Ovary (tissue), 9 donors: ENCODE measurements around the gene CD300A. TPM values are rescaled to one million over a fixed set of nuclear protein-coding genes. Genes with fewer than 3 reads are reported as not detected.

Experiments used
- DNase-seq, 5 donors: peaks; one replicate each; pipeline ENCODE4 v3.0.0-alpha.2; 2019 to 2020
- H3K27ac ChIP-seq, 2 donors: fragments of 200-600 bp; one replicate each; pipeline versions ENCODE4 v1.5.1 to v1.8.0; 2019 to 2022
- H3K27me3 ChIP-seq: fragments of 200-600 bp; one replicate; pipeline ENCODE4 v1.8.0; 2022
- H3K36me3 ChIP-seq: fragments of 200-600 bp; sonication (generic); one replicate; pipeline ENCODE4 v1.5.1; 2019
- H3K4me1 ChIP-seq: one replicate; pipeline ENCODE4 v1.8.1; 2013; ENCODE audit warnings: mild to moderate bottlenecking, moderate library complexity; ENCODE audit not compliant: insufficient read depth
- H3K4me3 ChIP-seq: fragments of 200-600 bp; sonication (generic); one replicate; pipeline ENCODE4 v1.5.1; 2017
- H3K9me3 ChIP-seq, 2 donors: fragments of 200-600 bp in 1 of 2; sonication (generic) in 1 of 2; one replicate each; pipeline versions ENCODE4 v1.5.1 to v1.8.1; 2013 to 2019; ENCODE audit warnings: mild to moderate bottlenecking in 1 of 2, moderate library complexity in 1 of 2
- EP300 ChIP-seq: sonication (generic); formaldehyde crosslinking; IDR thresholded peaks from one replicate; pipeline ENCODE4 v1.6.1; 2017; ENCODE audit warnings: antibody characterized with exemption
- POLR2A ChIP-seq: fragments of 450-650 bp; IDR thresholded peaks from one replicate; pipeline ENCODE4 v1.6.1; 2017; ENCODE audit warnings: antibody characterized with exemption, mild to moderate bottlenecking, moderate library complexity
- WGBS, 3 donors: extraction: QIAGEN DNeasy Blood & Tissue Kit in 1 of 3; methylation state at CpG; one replicate each; pipeline versions ENCODE4 v1.1.5 to v1.1.7; 2013 to 2017; 5-methylcytosine and 5-hydroxymethylcytosine counted together
- intact Hi-C, 4 donors: fragments of 100-400 bp; cut with DNase I; formaldehyde crosslinking; loops; one replicate each; pipeline versions ENCODE4 v1.11.0 to v1.15.1; 2022 to 2023
- polyA plus RNA-seq, 2 donors: library from polyadenylated mRNA; stranded (reverse); fragments of 200-250 nt in 1 of 2; fragments of 350-450 nt in 1 of 2; fragmentation: Illumina TruSeq in 1 of 2; extraction: RNeasy Lipid Tissue Mini Kit (QIAGEN cat#74804) in 1 of 2; gene quantifications; one replicate each; pipeline ENCODE4 v1.2.3, GENCODE V29; 2013 to 2014
- total RNA-seq, 7 donors: library from RNA; depleted of rRNA in 2 of 7; stranded (reverse); fragments of >200 nt in 2 of 7; fragmentation: NEBNext Ultra II Directional in 3 of 7; extraction: Animal tissue kit (Norgen Biotek cat#: 25700) in 3 of 7; gene quantifications; one replicate each; pipeline versions ENCODE4 v1.1.0 to v1.2.4, GENCODE V29; 2016 to 2023
- TF ChIP-seq, protein P1 (sequence below), 3 donors: fragments of 450-650 bp in 2 of 3; fragments of 200-600 bp in 1 of 3; IDR thresholded peaks; one replicate each; pipeline versions ENCODE4 v1.5.1 to v1.8.0; 2016 to 2022; ENCODE audit warnings: antibody characterized with exemption in 3 of 3, mild to moderate bottlenecking in 1 of 3
- donor health status: DM: no; HTN: no; CAD: no; lungs with moderate emphysema.
- donor health status: DM: no; HTN: no; CAD: no.
- donor health status: Bipolar disorder and iron deficiency.
- donor health status: DM: yes; HTN: yes; CAD: no.
- donor health status: DM: no; HTN: no; CAD: no.
- donor health status: DM: yes; HTN: yes; CAD: no.

Gene CD300A
- total and polyA plus RNA-seq, 9 donors: 1.4 to 5.5 (median 2.1) TPM

DNA sequence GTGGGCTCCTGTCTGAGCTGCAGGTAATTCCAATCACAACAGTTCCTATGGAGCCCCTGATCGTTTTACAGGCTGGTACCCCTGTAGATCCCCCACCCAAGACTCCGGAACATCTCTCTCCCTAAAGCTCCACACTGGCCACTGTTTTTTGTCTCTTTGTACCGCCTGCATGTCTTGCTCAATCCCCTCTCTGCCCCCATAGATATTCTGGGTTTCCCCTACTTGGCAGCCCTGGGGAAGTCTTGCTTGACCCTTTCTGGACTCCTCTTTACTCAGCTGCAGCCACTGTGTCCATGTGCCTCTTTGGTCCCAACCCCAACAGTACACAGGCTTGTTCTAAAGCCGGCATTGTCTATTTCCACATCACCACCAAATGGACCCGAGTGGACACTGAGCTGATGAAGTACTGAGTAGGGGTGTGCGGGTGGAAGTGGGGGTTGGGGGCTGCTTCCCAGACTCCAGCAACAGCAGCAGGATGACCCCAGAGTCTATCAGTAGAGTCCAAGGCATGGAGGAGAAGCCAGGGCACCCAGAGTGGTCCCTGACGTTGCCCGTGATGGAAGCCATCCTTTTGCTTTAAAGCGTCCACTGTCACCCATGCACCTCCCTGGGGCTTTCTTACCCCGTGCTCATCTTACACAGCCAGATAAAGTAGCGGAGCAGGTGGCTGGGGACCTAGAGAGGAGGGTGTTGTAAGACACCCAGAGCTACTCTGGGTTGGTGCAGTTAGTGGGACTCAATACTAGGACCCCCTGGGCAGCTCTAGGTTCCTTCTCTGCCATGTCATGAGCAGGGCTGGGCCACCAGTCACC lies 58.4 kb downstream of the CD300A start:
- intact Hi-C loops: no loop called here
- peak in 1 of 5 donors; percentile 3 for DNase-seq
- H3K27ac ChIP-seq: no peak overlapping the region
- H3K27me3 ChIP-seq: no peaks in the 10 kb centered on the region
- no peaks in the 10 kb centered on the region for H3K9me3 ChIP-seq
- no peaks in the 10 kb centered on the region for H3K36me3 ChIP-seq
- TF ChIP-seq, protein P1, sequence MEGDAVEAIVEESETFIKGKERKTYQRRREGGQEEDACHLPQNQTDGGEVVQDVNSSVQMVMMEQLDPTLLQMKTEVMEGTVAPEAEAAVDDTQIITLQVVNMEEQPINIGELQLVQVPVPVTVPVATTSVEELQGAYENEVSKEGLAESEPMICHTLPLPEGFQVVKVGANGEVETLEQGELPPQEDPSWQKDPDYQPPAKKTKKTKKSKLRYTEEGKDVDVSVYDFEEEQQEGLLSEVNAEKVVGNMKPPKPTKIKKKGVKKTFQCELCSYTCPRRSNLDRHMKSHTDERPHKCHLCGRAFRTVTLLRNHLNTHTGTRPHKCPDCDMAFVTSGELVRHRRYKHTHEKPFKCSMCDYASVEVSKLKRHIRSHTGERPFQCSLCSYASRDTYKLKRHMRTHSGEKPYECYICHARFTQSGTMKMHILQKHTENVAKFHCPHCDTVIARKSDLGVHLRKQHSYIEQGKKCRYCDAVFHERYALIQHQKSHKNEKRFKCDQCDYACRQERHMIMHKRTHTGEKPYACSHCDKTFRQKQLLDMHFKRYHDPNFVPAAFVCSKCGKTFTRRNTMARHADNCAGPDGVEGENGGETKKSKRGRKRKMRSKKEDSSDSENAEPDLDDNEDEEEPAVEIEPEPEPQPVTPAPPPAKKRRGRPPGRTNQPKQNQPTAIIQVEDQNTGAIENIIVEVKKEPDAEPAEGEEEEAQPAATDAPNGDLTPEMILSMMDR (IDR thresholded peaks at IDR 0.05): no peak
- TF ChIP-seq POLR2A (no peak), EP300 (no peak)
- 76 to 85% (median 77%) methylated on average over 11 of the region's 11 CpGs for WGBS, 3 donors
- no peak overlapping the region for H3K4me3 ChIP-seq
- no peaks in the 10 kb centered on the region for H3K4me1 ChIP-seq

GRCh38 chr17:74525465-74525725 lies 59.0 kb downstream of the CD300A start:
- Histone ChIP-seq H3K4me3 (no peak overlapping the region), H3K9me3 (no peaks in the 10 kb centered on the region), H3K4me1 (no peaks in the 10 kb centered on the region), H3K36me3 (no peaks in the 10 kb centered on the region), H3K27me3 (no peaks in the 10 kb centered on the region), H3K27ac (no peak overlapping the region)
- intact Hi-C loops: no loop called here
- TF ChIP-seq POLR2A: no peak
- TF ChIP-seq, protein P1 (IDR thresholded peaks at IDR 0.05): no peak
- TF ChIP-seq EP300: no peak
- 73 to 100% (median 88%) methylated on average over 1 of the region's 1 CpG for WGBS, 3 donors
- DNase-seq: no peak

GRCh38 chr17:74525781-74526288 lies 59.4 kb downstream of the CD300A start:
- H3K4me3 ChIP-seq: no peak overlapping the region
- no peaks in the 10 kb centered on the region for H3K36me3 ChIP-seq
- H3K9me3 ChIP-seq: no peaks in the 10 kb centered on the region
- 83 to 91% (median 85%) methylated on average over 14 of the region's 14 CpGs for WGBS, 3 donors
- H3K4me1 ChIP-seq: no peaks in the 10 kb centered on the region
- TF ChIP-seq, protein P1 (IDR thresholded peaks at IDR 0.05): no peak
- TF ChIP-seq EP300 (no peak), POLR2A (no peak)
- intact Hi-C loops: no loop called here
- no peak overlapping the region for H3K27ac ChIP-seq
- DNase-seq: no peak
- H3K27me3 ChIP-seq: no peaks in the 10 kb centered on the region

DNA sequence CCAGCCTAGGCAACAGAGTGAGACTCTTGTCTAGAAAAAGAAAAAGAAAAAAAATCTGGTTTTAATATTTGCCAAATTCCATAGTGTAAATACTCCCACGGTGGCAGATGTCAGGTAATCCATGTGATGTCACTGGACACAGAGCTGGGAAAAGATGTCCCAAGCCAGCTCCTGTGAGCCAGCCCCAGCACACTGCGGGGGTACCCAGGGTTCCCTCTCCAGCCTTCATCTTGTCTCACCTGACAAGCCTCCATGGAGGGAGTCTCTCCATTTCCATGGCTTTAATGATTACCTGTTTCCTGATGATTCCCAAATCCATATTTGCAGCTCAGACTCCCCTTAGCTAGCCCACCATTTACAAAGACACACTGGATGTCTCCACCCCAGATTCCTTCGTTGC lies 60.2 kb downstream of the CD300A start:
- WGBS, 3 donors: 57 to 78% (median 67%) methylated on average over 3 of the region's 3 CpGs
- TF ChIP-seq EP300: no peak
- TF ChIP-seq, protein P1 (IDR thresholded peaks at IDR 0.05): no peak
- no peak for TF ChIP-seq POLR2A
- Histone ChIP-seq H3K9me3 (no peaks in the 10 kb centered on the region), H3K36me3 (no peaks in the 10 kb centered on the region), H3K27ac (no peak overlapping the region), H3K4me1 (no peaks in the 10 kb centered on the region), H3K4me3 (no peak overlapping the region), H3K27me3 (no peaks in the 10 kb centered on the region)
- no peak for DNase-seq
- intact Hi-C loops: no loop called here
